HG02678 (cell line): Measurements from ENCODE around the gene CFAP53.
"Not testable (repeated sequence)": the region's sequence is repeated elsewhere in the genome, so short reads cannot be mapped to it uniquely, and the experiment has no call there.

Source experiments
- ATAC-seq: cut with Tn5 transposase; IDR thresholded peaks from one replicate; pipeline ENCODE4 v1.9.1; 2021; ENCODE audit warnings: mild to moderate bottlenecking, moderate library complexity; ENCODE audit not compliant: unreplicated experiment

The CFAP53 gene, protein sequence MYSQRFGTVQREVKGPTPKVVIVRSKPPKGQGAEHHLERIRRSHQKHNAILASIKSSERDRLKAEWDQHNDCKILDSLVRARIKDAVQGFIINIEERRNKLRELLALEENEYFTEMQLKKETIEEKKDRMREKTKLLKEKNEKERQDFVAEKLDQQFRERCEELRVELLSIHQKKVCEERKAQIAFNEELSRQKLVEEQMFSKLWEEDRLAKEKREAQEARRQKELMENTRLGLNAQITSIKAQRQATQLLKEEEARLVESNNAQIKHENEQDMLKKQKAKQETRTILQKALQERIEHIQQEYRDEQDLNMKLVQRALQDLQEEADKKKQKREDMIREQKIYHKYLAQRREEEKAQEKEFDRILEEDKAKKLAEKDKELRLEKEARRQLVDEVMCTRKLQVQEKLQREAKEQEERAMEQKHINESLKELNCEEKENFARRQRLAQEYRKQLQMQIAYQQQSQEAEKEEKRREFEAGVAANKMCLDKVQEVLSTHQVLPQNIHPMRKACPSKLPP

DNA sequence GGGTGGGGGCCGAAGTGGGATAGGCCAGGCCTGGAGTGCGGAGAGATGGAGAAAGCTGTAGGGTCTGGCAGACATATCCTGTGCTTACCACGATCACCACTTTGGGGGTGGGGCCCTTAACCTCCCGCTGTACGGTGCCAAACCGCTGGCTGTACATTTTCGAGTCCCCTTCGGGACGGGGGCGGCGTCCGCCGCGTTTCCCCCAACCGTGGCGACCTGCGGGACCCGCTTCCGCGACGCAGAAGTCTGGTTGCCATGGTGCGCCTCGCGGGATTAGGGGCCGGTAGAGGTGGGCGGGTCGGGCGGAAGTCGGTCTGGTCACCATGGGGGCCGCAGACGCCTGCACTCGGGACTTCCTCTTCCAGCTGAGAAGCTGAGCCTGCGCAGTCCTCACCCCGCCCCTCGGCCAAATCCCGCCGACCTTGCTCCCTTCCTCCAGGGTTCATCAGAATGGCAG lies at the start of gene CFAP53:
CFAP53 (minus strand) TSS at position 248 of the 457 bp plus-strand sequence; CDS start at position 157, 91 bp downstream.
- ATAC-seq, result peak; percentile 82

DNA sequence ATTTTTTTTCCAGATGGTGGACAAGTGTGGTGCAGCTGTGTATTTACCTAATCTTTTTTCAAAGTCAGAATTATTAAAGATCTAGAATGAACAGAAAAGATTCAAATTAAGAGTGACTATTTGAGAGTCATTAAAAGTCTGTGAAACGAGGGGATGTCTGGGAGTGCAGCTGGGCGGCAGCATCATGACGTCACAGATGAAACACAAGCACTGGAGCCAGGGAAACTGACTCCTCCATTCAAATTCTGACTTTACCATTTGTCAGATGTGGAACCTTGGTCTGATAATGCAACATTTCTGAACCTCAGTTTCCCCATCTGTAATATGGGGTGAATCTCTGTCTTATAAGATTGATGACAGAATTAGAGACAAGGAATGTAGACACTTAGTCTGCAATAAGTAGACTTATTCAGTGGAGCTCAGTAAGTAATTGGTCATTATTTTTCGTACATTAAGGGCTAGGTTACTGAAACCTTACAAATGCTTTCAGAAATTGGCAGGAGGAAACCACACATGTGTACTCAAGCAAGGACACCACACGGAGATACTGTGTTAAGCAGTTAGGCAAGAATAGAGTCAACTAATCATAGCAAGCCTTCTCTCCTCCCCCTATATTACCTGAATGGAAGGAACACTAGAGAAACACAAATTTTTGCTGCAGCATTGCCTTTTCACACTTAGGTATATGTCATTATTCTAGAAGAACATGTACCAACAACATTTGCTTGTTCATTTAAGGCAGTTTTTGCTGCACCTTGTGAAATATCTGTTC lies 49.0 kb upstream of the CFAP53 start:
- ATAC-seq, result peak; percentile 72

DNA sequence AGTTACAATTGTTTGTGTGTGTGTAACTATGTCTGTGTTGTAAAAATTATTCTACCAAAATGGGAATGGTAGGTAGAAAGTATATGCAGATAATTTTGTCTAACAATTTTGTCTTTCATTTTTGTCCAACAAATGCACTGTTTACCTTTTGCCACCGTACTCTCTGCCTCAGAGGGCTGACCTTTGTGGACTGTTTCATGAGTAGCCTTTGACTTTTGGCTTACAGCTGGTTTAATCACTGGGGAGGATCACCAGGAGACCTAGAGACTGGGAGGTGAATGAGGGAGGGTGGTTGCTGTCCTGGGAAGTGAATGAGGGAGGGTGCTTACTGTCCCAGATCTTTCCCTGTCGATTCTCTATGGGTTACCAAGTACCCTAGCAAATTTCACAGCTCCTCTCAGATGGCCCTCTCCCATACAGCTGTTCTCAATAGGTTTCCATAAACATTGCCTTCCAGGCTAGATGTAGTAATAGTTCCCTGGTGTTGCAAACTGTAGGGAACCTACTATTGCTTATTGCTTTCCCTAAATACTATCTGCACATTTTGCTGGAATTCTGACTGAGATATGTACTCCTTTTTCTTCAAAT lies 47.7 kb upstream of the CFAP53 start:
- ATAC-seq, result no peak

DNA sequence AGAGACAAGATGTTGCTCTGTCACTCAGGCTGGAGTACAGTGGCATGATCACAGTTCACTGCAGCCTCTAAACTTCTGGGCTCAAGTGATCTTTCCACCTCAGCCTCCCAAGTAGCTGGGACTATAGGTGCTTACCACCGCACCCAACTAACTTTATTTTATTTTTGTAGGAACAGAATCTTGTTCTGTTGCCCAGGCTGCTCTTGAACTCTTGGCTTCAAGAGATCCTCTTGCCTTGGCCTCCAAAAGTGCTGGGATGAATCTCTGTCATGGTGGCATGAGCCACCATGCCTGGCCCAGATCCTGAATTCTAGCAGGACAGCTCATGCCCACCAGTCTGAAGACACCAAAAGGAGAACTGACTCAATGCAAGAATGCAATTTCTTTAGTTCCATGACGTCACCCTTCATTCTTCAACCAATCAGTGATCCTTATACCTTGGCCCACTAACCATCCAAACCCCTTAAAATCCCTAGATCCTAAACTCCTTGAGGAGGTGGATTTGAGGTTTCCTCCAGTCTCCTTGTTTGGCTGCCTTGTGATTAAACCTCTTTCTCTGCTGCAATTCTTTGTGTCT lies 46.8 kb upstream of the CFAP53 start:
- ATAC-seq, result peak; percentile 14

DNA sequence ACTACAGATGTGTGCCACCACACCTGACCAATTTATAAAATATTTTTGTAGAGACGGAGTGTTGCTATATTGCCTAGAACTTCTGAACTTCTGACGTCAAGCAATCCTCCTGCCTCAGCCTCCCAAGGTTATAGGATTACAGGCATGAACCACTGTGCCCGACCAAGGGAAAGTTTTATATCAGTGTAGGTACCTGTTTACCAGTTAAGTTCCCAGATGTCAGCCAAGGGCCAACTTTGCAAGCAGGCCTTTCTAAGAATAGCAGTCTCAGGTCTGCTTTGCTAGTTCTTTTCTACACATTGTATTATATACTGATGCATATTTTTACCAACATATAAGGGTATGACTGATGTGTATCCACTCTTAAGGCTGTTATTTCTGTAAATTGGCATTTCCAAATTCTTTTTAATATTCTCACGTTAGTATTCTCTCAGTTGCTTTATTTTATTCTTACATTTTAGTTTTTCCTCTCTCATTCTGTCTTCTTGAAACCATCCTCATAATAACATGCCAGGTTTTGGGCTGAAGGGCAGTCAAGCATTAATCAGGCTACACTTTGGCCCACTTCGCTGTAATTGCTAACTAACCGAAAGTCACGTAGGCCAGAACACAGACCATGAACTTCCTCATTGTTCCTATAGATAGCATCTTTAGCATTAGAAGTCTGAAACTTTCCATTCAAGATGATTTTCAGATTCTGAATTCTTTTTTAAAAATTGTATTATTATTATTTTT lies 46.2 kb upstream of the CFAP53 start:
- ATAC-seq, result peak; percentile 74

- ATAC-seq, result no peak
Measured at GRCh38 chr18:50311650-50312049, 45.4 kb upstream of the CFAP53 start.

DNA sequence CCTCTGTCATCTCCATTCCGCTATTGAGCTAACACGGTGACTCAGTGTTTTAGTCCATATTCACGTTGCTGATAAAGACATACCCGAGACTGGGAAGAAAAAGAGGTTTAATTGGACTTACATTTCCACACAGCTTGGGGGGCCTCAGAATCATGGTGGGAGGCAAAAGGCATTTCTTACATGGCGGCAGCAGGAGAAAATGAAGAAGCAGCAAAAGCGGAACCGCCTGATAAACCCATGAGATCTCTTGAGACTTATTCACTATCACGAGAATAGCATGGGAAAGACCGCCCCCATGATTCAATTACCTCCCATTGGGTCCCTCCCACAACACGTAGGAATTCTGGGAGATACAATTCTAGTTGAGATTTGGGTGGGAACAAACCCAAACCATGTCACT lies 43.8 kb upstream of the CFAP53 start:
- ATAC-seq, result no peak

- not testable (repeated sequence) for ATAC-seq
Measured at GRCh38 chr18:50308851-50309250, 42.6 kb upstream of the CFAP53 start.

DNA sequence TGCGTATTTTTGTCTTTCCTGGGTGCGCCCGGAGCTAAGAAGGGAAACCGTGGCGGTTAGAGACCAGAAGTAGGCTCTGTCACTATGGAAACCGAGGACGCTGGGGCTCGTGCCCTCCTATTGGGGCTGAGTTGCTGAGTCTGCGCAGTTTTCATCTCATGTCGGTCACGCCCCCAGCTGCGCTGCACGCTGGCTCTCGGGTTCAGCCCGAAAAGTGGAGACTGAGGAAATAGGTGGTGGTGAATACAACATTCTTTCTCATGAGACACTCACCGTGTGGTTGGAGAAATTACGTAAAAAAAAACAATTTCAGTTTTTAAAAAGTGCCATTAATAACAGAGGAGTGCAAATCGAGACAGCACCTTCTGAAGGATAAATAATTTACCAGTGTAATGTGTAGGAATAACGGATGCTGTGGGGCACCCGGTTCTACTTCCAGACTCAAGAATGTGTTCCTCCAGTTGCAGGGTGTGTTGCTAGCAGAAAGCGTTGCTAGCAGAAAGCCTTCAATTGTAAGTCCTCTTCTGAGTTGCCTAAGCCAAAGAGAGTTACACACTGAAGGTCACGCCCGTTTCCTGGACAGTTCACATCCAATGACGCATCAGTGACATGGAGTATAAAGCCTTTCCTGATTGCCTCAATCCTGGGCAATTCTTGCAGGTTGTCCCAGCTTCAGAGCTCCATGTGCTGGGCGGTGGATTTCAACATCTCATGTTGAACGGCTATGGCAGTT lies 41.6 kb upstream of the CFAP53 start:
- peak; percentile 92 for ATAC-seq

- no peak for ATAC-seq
Measured at GRCh38 chr18:50307400-50307737, 41.1 kb upstream of the CFAP53 start.

DNA sequence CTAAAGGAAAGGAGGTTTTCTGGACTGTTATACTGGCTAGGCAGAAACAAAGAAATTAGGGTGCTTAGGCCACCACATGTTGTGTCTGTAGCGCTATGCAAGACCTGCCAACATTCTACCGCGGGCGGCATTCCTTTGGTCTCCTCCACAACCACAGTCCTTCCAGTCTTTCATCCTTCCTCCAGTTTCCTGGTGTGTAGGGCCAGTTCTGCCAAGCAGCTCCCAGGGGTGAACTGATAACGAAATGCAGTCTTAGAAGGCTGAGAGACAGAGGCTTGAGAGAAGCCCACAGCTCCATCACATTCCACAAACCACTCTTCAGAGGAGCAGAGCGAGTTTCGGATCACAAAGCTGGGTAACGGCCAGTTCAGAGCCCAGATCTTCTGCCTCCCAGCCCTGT lies 40.6 kb upstream of the CFAP53 start:
- no peak for ATAC-seq

- no peak for ATAC-seq
Measured at GRCh38 chr18:50301074-50301473, 34.8 kb upstream of the CFAP53 start.

DNA sequence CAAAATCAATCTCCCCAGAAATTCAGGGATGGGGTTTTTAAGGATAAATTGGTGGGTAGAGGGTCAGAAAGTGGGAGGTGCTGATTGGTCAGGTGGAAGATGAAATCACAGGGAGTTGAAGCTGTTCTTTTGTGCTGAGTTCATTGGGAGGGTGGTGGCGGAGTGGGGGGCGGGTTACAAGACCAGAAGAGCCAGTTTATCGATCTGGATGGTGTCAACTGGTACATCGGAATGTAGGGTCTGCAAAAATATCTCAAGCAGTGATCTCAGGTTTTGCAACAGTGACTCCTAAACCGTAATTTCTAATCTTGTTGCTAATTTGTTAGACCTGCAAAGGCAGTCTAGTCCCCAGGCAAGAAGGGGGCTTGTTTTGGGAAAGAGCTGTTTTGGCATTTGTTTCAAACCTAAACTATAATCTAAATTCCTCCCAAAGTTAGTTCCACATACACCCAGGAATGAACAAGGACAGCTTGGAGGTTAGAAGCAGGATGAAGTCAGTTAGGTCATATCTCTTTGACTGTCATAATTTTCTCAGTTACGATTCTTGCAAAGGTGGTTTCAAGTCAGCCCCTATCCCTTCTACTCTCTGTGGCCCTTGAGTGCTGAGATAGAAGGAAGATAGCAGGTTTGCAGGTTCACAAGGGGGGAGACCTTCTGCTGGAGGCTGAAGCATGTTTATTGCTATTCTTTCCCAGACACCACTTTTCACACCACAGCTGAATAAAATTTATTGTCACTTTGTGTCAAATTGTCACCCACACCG lies 33.5 kb upstream of the CFAP53 start:
- no peak for ATAC-seq

DNA sequence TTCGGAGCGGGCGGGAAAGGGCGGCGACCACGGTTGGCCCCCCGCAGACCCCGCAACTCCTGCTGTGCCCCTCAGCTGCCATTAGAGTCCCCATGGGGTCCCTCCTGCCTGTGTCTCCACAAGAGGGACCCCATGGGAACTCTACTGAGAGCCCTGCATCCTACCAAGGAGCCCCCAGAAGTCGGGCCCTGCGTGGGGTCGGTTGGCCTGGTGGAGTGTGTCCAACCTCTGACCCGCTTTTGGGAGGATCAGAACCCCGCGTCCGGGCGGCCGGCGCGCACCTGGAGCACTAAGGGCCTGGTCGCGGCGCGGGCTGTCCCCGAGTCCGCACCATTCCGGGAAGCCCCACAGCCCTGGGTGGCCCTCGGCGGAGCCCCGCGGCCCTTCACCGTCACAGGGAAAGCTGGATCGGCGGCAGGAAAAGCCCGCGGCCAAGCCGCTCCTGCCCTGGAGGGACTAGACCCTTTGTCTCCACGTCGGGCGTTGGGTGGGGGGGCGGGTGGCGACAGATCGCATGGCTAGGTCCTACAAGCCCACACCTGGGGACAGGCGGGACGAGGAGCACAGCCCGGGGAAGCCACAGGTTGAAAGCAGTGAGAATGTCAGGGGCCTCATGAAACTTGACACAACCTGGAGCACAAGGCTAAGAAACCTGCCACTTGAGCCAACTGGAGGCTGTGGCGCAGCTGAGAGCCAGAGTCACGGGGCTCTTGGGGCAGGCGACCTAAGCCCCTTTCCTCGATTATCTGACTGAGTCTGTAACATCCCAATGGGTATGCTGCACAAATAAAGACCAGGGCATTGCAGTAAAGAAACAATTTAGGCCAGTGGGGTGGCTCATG lies 32.4 kb upstream of the CFAP53 start:
- no peak for ATAC-seq

DNA sequence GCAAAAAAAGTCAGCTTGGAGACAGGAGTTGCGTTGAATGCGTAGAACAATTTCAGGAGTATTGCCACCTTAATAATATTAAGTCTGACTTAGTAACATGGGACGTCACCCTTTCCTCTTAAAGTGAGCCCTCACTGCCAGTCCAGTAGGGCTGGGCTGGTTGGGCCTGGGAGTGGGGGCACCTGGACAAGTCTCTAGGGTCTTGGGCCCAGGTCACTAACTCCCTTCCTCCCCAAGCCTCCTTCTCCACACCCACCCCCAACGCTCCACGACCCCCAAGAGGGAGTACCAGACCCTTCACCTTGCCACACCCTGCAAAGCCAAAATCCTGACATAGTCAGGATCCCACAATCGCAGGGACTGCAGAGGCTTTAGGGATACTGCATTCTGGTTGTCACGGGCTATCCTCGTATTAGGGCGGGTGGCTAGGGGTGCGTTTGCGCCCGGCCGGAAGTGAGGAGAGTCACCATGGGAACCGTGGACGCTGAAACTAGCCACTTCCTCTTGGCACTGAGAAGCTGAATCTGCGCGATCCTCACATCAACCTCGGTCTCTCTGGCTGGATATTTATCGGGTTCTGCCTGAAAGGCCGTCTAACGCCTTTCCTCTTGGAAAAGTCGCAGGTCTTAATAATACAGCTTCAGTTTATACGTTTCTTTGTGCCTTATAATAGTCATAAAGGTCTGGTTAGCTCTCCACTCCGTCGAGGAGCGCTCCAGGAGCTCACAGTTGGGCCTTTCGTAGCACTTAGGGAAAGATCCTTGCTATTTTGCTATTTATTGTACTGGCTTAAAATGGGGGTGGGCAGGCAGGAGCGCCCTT lies 31.5 kb upstream of the CFAP53 start:
- peak; percentile 100 for ATAC-seq

GRCh38 chr18:50293039-50293438 lies 26.7 kb upstream of the CFAP53 start:
- ATAC-seq, result no peak

DNA sequence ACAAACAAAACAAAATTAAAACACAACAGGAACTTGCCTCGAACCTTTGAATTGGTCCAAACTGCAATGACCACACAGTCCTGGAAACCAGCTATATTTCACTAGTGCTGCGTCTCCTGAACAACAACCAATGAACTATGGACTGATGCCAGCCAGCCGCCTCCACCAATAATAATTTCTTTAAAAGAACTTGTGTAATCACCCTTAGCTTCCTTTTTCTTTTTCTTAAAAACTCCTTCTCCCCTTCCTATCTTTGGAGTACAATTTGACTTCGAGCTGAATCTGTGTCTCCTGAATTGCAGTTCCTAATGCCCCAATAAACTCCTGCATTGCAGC lies 22.8 kb upstream of the CFAP53 start:
- no peak for ATAC-seq
